Central memory CD8-positive, alpha-beta T cell (primary cell): ENCODE measurements around the gene RNU5D-1.
A peak's percentile ranks its signal among the peaks of the same experiment; 100 is the strongest.
"Not testable (repeated sequence)": the region's sequence is repeated elsewhere in the genome, so short reads cannot be mapped to it uniquely, and the experiment has no call there.

Experiments
- ATAC-seq: fragments of 150-1000 bp; cut with Tn5 transposase; replicated peaks from 2 replicates; pipeline ENCODE4 v1.10.0; 2022; ENCODE audit warnings: mild to moderate bottlenecking, moderate FRiP score, moderate number of reproducible peaks; ENCODE audit not compliant: poor library complexity, severe bottlenecking; ENCODE audit errors: extremely low read depth
- DNase-seq, 2 donors: peaks; one replicate each; pipeline ENCODE4 v3.0.0; 2021; ENCODE audit warnings: low spot score in 2 of 2
- H3K27ac Mint-ChIP-seq: one replicate; pipeline ENCODE4 v1.8.0; 2022; ENCODE audit warnings: low read depth, mild to moderate bottlenecking, moderate library complexity, mixed read lengths
- H3K27me3 Mint-ChIP-seq: one replicate; pipeline ENCODE4 v1.8.0; 2022; ENCODE audit warnings: mixed read lengths
- H3K36me3 Mint-ChIP-seq: one replicate; pipeline ENCODE4 v1.8.0; 2022; ENCODE audit warnings: mild to moderate bottlenecking, moderate library complexity, mixed read lengths; ENCODE audit not compliant: insufficient read depth
- H3K4me1 Mint-ChIP-seq: one replicate; pipeline ENCODE4 v1.8.0; 2022; ENCODE audit warnings: mixed read lengths
- H3K4me3 Mint-ChIP-seq: one replicate; pipeline ENCODE4 v1.8.0; 2022; ENCODE audit warnings: mild to moderate bottlenecking, moderate library complexity, mixed read lengths
- H3K9me3 Mint-ChIP-seq: one replicate; pipeline ENCODE4 v1.8.0; 2022; ENCODE audit warnings: mixed read lengths

The RNU5D-1 gene

DNA sequence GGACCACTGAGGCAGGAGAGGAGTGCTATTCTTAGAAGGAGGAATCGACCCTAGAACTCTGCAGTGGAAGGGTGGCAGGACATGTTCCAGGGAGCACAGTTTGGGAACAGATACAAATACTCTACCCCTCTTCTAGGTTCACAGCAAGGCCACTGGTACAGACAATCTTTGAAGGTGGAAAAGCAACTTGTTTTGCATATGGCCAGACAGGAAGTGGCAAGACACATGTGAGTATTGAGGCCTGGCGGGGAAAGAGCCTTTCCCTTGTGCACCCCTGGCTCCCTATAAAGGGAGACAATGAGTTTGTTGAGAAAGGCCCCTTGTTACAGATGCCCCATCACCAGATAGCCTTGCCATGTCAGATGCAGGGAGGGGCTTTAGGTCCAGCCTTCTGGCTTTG lies 26.4 kb upstream of the RNU5D-1 start:
- Mint-ChIP-seq H3K36me3 (peaks cover 2% of the 10 kb centered on the region), H3K4me1 (no peaks in the 10 kb centered on the region), H3K4me3 (no peak overlapping the region), H3K27me3 (no peaks in the 10 kb centered on the region), H3K9me3 (no peaks in the 10 kb centered on the region), H3K27ac (no peak overlapping the region)
- DNase-seq (no peak), ATAC-seq (no peak)

DNA sequence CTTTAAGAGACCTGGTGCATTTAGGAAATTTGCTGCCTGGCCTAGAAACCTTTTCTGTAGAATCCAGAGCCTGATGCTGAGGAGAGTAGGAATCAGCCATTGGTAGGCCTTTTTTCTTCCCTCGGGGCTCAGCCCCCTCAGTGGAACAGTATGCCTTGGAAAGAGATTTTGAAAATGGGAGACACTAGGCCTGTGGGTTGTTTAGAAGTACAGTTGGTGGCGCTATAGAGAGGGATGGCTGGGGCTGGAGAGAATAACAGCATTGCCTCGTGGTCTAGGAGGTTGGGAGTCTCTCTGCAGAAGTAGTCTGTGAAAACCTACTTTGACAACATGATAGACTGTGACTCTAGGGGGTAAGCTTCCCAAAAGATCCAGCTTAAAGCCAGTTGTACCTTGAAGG lies 16.9 kb upstream of the RNU5D-1 start:
- H3K4me3 Mint-ChIP-seq, result no peak overlapping the region
- no peak overlapping the region for H3K27ac Mint-ChIP-seq
- ATAC-seq (no peak), DNase-seq (no peak)
- no peaks in the 10 kb centered on the region for H3K9me3 Mint-ChIP-seq
- H3K36me3 Mint-ChIP-seq, result peaks cover 4% of the 10 kb centered on the region
- no peaks in the 10 kb centered on the region for H3K27me3 Mint-ChIP-seq
- no peaks in the 10 kb centered on the region for H3K4me1 Mint-ChIP-seq

DNA sequence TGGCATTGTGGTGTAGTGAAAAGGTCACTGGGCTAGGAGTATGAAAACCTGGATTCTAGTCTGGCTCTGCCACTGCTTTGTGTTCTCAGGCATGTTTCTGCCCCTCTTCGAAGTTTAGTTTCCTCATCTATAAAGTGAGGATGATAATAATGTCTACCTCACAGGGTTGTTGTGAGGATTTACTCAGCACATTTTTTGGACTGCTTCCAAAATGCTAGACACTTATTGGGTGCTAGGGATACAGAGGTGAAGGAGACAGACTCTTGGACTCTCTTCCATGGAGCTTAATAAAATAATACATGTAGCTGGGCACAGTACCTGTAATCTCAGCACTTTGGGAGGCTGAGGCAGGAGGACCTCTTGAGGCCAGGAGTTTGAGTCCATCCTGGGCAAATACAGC lies 12.2 kb upstream of the RNU5D-1 start:
- H3K27ac Mint-ChIP-seq, result no peak overlapping the region
- H3K36me3 Mint-ChIP-seq, result peaks cover 7% of the 10 kb centered on the region
- DNase-seq (no peak), ATAC-seq (no peak)
- H3K9me3 Mint-ChIP-seq, result no peaks in the 10 kb centered on the region
- no peaks in the 10 kb centered on the region for H3K27me3 Mint-ChIP-seq
- no peak overlapping the region for H3K4me3 Mint-ChIP-seq
- H3K4me1 Mint-ChIP-seq, result peaks cover 11% of the 10 kb centered on the region

- H3K9me3 Mint-ChIP-seq, result no peaks in the 10 kb centered on the region
- peaks cover 11% of the 10 kb centered on the region for H3K4me1 Mint-ChIP-seq
- ATAC-seq, result no peak
- DNase-seq, result no peak
- H3K27ac Mint-ChIP-seq, result peak overlapping the region; percentile 82
- H3K36me3 Mint-ChIP-seq, result peaks cover 7% of the 10 kb centered on the region
- H3K4me3 Mint-ChIP-seq, result peak overlapping the region; percentile 82
- no peaks in the 10 kb centered on the region for H3K27me3 Mint-ChIP-seq
Observed at GRCh38 chr1:44740179-44740617, 9.2 kb upstream of the RNU5D-1 start.

DNA sequence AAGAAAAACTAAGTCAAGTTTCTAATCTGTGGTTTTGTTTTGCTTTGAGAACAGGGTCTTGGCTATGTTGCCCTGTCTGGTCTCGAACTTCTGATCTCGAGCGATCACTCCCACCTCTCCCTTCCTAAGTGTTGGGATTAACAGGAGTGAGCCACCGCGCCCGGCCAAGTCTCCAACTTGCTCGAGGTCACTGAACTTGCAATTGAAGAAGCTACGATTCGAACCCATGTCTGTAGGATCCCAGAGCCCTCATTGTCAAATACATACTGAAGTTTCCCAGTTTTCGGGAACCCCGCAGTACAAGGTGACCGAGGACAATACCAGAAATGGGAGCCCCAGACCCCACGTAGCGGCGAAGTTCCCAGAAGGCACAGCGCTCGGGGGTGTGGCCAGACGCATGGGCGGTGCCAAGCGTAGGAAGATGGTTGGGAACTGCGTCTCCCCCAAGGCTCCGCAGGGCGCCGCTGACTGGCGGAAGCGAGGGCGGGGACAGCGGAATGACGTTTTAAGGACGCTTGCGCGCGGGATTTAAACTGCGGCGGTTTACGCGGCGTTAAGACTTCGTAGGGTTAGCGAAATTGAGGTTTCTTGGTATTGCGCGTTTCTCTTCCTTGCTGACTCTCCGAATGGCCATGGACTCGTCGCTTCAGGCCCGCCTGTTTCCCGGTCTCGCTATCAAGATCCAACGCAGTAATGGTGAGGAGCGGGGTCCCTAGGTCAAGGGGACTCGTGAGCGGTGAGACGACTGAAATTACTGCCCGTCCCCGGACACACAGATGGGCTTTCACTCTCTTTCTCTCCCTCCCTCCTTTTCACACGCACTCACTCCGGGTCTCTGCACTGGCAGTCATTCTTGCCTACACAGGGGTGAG lies 8.6 kb upstream of the RNU5D-1 start, which contains the start of gene KIF2C:
Gene KIF2C (plus strand): TSS at position 531 of the 872 bp plus-strand sequence. CDS start 96 bp downstream, at position 627.
- ATAC-seq, result peak; percentile 100
- Mint-ChIP-seq H3K4me1 (peaks cover 11% of the 10 kb centered on the region), H3K4me3 (peak within 1 kb of the TSS; percentile 82), H3K27ac (peak within 1 kb of the TSS; percentile 82), H3K36me3 (peaks cover 7% of the 10 kb centered on the region), H3K27me3 (no peaks in the 10 kb centered on the region), H3K9me3 (no peaks in the 10 kb centered on the region)
- peak; percentile 94 to 95 for DNase-seq

GRCh38 chr1:44738953-44739306 lies 8.0 kb upstream of the RNU5D-1 start:
- H3K9me3 Mint-ChIP-seq, H3K36me3 Mint-ChIP-seq, DNase-seq, ATAC-seq, H3K27me3 Mint-ChIP-seq: not testable (repeated sequence)
- Mint-ChIP-seq H3K27ac (peak overlapping the region; percentile 82), H3K4me1 (peaks cover 11% of the 10 kb centered on the region), H3K4me3 (peak overlapping the region; percentile 82)

DNA sequence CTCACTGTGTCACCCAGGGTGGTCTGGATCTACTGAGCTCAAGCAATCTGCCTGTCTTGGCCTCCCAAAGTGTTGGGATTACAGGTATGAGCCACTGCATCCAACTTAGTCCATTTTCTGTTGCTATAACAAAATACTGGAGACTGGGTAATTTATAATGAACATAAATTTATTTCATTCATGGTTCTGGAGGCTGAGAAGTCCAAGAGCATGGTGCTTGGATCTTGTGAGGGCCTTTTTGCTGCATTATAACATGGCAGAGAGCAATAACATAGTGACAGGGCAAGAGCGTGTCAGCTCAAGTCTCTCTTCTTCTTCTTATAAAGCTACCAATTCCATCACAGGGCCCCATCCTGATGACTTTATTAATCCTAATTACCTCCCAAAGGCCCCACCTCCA lies 5.0 kb upstream of the RNU5D-1 start:
- DNase-seq (no peak), ATAC-seq (no peak)
- peaks cover 14% of the 10 kb centered on the region for H3K4me1 Mint-ChIP-seq
- H3K36me3 Mint-ChIP-seq, result peaks cover 10% of the 10 kb centered on the region
- H3K4me3 Mint-ChIP-seq, result no peak overlapping the region
- no peak overlapping the region for H3K27ac Mint-ChIP-seq
- H3K9me3 Mint-ChIP-seq, result no peaks in the 10 kb centered on the region
- H3K27me3 Mint-ChIP-seq, result no peaks in the 10 kb centered on the region

DNA sequence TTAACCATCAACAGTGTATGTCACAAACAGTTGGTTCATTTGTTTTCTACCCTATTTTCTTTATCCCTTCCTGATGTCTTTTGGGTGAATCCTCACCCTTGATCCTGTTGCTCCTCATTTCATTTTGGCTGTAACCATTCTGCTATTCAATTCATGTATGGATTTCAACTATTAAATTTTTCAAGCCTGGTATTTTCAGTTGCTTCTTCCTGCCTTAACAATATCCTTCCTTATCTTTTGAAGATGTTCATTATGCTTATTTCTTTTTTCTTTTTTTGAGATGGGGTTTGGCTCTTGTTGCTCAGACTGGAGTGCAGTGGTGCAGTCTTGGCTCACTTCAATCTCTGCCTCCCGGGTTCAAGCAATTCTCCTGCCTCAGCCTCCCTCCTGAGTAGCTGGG lies 2.8 kb upstream of the RNU5D-1 start:
- H3K27me3 Mint-ChIP-seq, result no peaks in the 10 kb centered on the region
- peaks cover 10% of the 10 kb centered on the region for H3K36me3 Mint-ChIP-seq
- H3K4me3 Mint-ChIP-seq, result no peak overlapping the region
- no peak overlapping the region for H3K27ac Mint-ChIP-seq
- no peak for ATAC-seq
- H3K4me1 Mint-ChIP-seq, result peaks cover 14% of the 10 kb centered on the region
- H3K9me3 Mint-ChIP-seq, result no peaks in the 10 kb centered on the region
- DNase-seq, result no peak

DNA sequence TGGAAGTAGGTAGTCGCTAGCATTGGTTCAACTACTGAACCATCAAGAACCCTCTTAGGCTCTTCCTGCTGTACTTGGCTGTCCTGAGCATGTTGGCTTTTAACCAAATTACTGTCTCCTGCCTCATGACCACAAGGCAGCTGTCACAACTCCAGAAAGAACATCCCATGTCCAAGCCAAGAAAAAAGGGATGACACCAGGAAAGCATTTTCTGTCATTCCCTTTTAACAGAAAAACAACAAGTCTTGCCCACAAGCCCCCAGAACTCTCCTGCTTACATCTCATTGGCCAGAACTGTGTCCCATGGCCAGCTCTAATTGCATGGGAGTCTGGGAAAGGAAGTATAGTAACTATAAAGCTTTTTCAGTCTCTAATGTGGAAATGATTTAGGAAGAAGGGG lies 2.4 kb upstream of the RNU5D-1 start:
- Mint-ChIP-seq H3K9me3 (no peaks in the 10 kb centered on the region), H3K4me1 (peaks cover 15% of the 10 kb centered on the region), H3K27ac (no peak overlapping the region), H3K36me3 (peaks cover 10% of the 10 kb centered on the region), H3K27me3 (no peaks in the 10 kb centered on the region), H3K4me3 (no peak overlapping the region)
- DNase-seq (no peak), ATAC-seq (no peak)

DNA sequence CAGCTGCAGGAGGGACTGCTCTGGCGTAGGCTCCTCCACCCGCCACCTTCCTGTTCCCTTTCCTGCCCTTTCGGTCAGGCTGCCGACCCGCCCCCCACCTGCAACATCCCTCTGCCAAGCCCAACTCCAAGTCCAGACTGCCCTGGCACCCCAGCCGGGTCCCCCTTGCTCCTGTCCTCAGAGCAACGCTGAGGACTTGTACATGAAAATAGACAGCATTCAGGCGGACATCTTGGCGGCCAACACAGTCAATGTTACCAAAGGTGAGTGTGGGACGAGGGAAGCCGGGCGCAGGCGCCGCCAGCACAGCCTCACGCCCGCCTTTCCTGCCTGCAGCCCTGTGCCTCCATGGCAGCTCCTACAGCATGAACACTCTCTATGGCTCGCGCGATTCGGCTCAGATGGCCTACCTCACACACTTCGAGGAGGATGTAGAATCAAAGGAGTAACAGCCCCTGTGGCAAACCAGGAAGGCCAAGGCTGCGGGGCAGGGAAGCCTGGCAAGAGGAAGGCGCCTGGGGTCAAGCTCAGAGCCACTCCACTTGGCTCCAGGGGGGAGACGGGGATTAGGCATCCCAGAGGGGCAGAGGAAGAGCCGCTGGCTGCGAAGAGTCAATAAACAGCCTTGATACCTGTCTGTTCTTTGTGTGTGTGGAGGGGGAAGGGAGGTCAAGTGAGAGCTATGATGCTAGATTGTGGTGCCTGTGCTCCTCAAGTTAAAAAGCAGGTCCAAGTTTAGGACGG lies 5.8 kb downstream of the RNU5D-1 start:
- ATAC-seq (no peak), DNase-seq (no peak)
- Mint-ChIP-seq H3K36me3 (peaks cover 18% of the 10 kb centered on the region), H3K4me1 (peaks cover 55% of the 10 kb centered on the region), H3K27me3 (no peaks in the 10 kb centered on the region), H3K27ac (no peak overlapping the region), H3K9me3 (no peaks in the 10 kb centered on the region), H3K4me3 (peak overlapping the region; percentile 46)

GRCh38 chr1:44724296-44724954 lies 6.5 kb downstream of the RNU5D-1 start:
- Mint-ChIP-seq H3K9me3 (no peaks in the 10 kb centered on the region), H3K36me3 (peaks cover 18% of the 10 kb centered on the region), H3K4me3 (peak overlapping the region; percentile 46), H3K4me1 (peaks cover 57% of the 10 kb centered on the region), H3K27ac (no peak overlapping the region), H3K27me3 (no peaks in the 10 kb centered on the region)
- no peak for ATAC-seq
- no peak for DNase-seq

DNA sequence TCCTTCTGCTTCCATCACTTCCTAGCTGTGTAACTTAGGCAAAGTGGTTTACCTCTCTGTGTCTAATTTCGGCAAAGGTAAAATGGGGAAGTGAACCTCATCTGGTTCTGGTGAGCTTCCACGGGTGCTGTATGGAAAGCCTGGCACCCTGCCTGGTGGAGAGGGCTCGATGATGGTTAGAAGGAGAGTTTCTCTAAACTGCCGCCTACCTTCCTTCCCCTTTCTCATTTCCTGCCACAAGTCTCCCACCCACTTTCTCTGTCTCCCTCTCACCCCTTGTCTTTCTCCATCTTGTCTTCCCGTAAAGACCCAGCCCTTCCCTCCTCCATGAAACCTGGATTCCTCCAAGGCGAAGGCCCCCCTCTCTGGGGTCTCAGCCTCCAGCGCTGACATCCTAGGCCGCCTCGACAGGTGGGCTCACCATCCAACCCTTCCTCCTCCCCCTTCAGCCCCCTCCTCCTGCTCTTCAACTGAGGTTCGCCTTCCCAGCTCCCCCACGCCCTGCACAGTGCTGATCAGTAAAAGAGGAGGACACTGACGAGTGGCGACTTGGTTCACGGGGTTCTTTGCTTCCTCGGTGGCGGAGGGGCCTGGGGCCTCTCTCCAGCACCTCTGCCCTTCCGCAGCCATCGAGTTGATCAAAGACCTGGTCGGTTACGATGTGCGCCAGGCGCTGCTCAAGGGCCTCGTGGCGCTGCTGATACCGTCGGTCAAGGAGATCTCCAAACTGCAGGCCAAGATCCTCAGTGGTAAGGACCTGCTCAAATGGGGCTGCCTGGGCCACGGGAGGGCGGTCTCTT lies 7.3 kb downstream of the RNU5D-1 start:
- no peaks in the 10 kb centered on the region for H3K27me3 Mint-ChIP-seq
- no peaks in the 10 kb centered on the region for H3K9me3 Mint-ChIP-seq
- DNase-seq, result no peak
- H3K36me3 Mint-ChIP-seq, result peaks cover 18% of the 10 kb centered on the region
- ATAC-seq, result no peak
- peak overlapping the region; percentile 62 for H3K4me3 Mint-ChIP-seq
- peak overlapping the region; percentile 12 for H3K27ac Mint-ChIP-seq
- H3K4me1 Mint-ChIP-seq, result peaks cover 57% of the 10 kb centered on the region
